Type B pancreatic cell (in vitro differentiated cells): Measurements from ENCODE around the gene SLC2A4RG. TPM values are rescaled to one million over a fixed set of nuclear protein-coding genes. Genes with fewer than 3 reads are reported as not detected.

Source experiments
- DNase-seq: peaks from one replicate; pipeline ENCODE4 v3.0.0; 2021; ENCODE audit warnings: mixed read lengths; ENCODE audit not compliant: unreplicated experiment; ENCODE audit errors: extremely low spot score
- H3K27ac Mint-ChIP-seq: 2 replicates; pipeline ENCODE4 v1.8.0; 2021; ENCODE audit warnings: mild to moderate bottlenecking, mixed read lengths
- H3K27me3 Mint-ChIP-seq: 2 replicates; pipeline ENCODE4 v1.8.0; 2021; ENCODE audit warnings: mixed read lengths
- H3K36me3 Mint-ChIP-seq: 2 replicates; pipeline ENCODE4 v1.8.0; 2021; ENCODE audit warnings: mixed read lengths
- H3K4me1 Mint-ChIP-seq: one replicate; pipeline ENCODE4 v1.8.0; 2021; ENCODE audit warnings: mixed read lengths; ENCODE audit not compliant: unreplicated experiment
- H3K4me3 Mint-ChIP-seq: 2 replicates; pipeline ENCODE4 v1.8.0; 2021; ENCODE audit warnings: mild to moderate bottlenecking, mixed read lengths
- H3K9me3 Mint-ChIP-seq: 2 replicates; pipeline ENCODE4 v1.8.0; 2021; ENCODE audit warnings: mixed read lengths
- CTCF ChIP-seq: fragments of 200-600 bp; sonication (generic); conservative IDR thresholded peaks from 2 replicates; pipeline ENCODE4 v1.5.0; 2021; ENCODE audit warnings: antibody characterized with exemption, mild to moderate bottlenecking
- total RNA-seq: library from RNA; stranded (reverse); gene quantifications from 2 replicates; pipeline ENCODE4 v1.2.1, GENCODE V29; 2021; ENCODE audit warnings: low replicate concordance

SLC2A4RG gene
- total RNA-seq, 1 donor from 2014 or later: 75.6 TPM

- no peak for TF ChIP-seq CTCF
- no peak for DNase-seq
- no peak overlapping the region for H3K27ac Mint-ChIP-seq
- no peaks in the 10 kb centered on the region for H3K27me3 Mint-ChIP-seq
- no peaks in the 10 kb centered on the region for H3K4me1 Mint-ChIP-seq
- no peak overlapping the region for H3K4me3 Mint-ChIP-seq
- H3K9me3 Mint-ChIP-seq: no peaks in the 10 kb centered on the region
- H3K36me3 Mint-ChIP-seq: no peaks in the 10 kb centered on the region
Measured at GRCh38 chr20:63751471-63752271, 12.1 kb downstream of the SLC2A4RG start.

GRCh38 chr20:63752411-63753101 is 13.0 kb downstream of the SLC2A4RG start:
- no peaks in the 10 kb centered on the region for H3K4me1 Mint-ChIP-seq

GRCh38 chr20:63753381-63753780 is 13.8 kb downstream of the SLC2A4RG start:
- no peak for TF ChIP-seq CTCF
- H3K27ac Mint-ChIP-seq: no peak overlapping the region
- H3K4me1 Mint-ChIP-seq: no peaks in the 10 kb centered on the region
- DNase-seq: no peak
- H3K4me3 Mint-ChIP-seq: no peak overlapping the region
- H3K36me3 Mint-ChIP-seq: no peaks in the 10 kb centered on the region
- no peaks in the 10 kb centered on the region for H3K27me3 Mint-ChIP-seq
- H3K9me3 Mint-ChIP-seq: no peaks in the 10 kb centered on the region

More at GRCh38 chr20:63752411-63753101, 13.0 kb downstream of the SLC2A4RG start:
- no peak overlapping the region for H3K4me3 Mint-ChIP-seq
- H3K27ac Mint-ChIP-seq: no peak overlapping the region
- no peak for TF ChIP-seq CTCF
- no peaks in the 10 kb centered on the region for H3K36me3 Mint-ChIP-seq
- no peak for DNase-seq
- no peaks in the 10 kb centered on the region for H3K27me3 Mint-ChIP-seq
- H3K9me3 Mint-ChIP-seq: no peaks in the 10 kb centered on the region

- Mint-ChIP-seq H3K27me3 (no peaks in the 10 kb centered on the region), H3K4me1 (no peaks in the 10 kb centered on the region), H3K4me3 (no peak overlapping the region), H3K27ac (no peak overlapping the region), H3K9me3 (no peaks in the 10 kb centered on the region), H3K36me3 (no peaks in the 10 kb centered on the region)
- no peak for TF ChIP-seq CTCF
- no peak for DNase-seq
Measured at GRCh38 chr20:63754008-63754407, 14.4 kb downstream of the SLC2A4RG start.

GRCh38 chr20:63755933-63756647 is 16.5 kb downstream of the SLC2A4RG start:
- Mint-ChIP-seq H3K9me3 (no peaks in the 10 kb centered on the region), H3K36me3 (no peaks in the 10 kb centered on the region), H3K27me3 (no peaks in the 10 kb centered on the region), H3K4me1 (no peaks in the 10 kb centered on the region), H3K4me3 (no peak overlapping the region), H3K27ac (no peak overlapping the region)
- no peak for DNase-seq
- TF ChIP-seq CTCF: no peak
